NCI-H524 treated with DMSO at 0.1 percent for 48 hours (cell line): ENCODE results near the gene CLEC2D.
"Not testable (repeated sequence)": the region's sequence is repeated elsewhere in the genome, so short reads cannot be mapped to it uniquely, and the experiment has no call there.

ENCODE experiments used
- DNase-seq: peaks from one replicate; lab custom pipeline; 2025; lab: John Stamatoyannopoulos, UW

The CLEC2D gene, protein sequence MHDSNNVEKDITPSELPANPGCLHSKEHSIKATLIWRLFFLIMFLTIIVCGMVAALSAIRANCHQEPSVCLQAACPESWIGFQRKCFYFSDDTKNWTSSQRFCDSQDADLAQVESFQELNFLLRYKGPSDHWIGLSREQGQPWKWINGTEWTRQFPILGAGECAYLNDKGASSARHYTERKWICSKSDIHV

DNA sequence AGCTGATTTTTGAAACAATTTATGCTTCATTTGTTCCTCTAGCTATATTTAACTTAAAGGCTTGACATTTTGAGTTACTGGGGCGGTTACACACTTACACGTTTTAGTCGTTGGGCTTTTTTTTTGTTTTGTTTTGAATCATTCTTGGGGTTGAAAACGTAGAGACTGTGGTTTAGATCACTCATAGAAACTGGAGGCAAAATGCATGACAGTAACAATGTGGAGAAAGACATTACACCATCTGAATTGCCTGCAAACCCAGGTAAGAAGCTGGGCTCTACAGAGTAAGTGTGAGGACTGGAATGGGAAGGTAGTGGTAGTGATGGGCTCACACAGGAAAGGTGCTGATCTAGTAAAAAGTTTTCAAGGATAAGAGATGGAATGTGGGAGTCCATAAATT, at the start of gene CLEC2D:
CLEC2D (plus strand) TSS at position 180 of the 400 bp plus-strand sequence; CDS start at position 202, 22 bp downstream.
- no peak for DNase-seq

DNA sequence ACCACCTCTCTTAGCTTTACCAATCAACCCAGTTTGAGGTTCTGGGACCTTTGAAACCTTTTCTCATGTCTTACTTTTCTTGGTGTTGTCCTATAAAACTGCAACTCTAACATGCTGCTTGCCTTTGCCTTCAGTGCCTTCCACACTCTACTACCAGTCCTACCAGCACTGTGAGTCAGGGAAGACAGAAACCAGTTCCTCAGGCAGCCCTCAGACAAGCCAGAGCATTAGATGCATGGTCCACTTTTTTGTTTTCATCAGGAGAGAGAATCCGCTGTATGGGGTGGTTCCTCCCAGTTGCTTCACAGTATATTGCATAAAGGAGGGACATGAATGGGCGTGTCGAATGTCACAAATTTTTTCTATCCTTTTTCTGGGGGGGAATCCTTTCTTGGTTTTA, 44.5 kb upstream of the CLEC2D start:
- no peak for DNase-seq

DNA sequence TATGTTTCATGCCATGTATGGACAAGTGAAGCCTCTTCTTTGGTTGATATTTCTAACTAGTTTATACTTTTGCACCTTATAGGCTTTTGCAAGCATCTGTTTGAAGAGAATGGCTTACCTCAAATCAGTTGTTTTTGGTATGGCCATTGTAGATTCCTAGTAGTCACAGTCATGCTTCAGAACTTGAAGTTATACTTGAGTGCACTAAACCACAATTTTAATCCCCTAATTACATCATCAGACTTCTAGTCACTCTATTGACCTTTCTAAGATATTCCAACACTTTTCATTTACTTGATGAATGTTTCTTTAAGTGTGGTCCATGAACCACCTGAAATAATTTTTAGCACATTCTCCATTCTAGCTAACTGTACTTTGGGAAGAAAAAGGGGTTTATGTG, 43.2 kb upstream of the CLEC2D start:
- DNase-seq, result no peak

DNA sequence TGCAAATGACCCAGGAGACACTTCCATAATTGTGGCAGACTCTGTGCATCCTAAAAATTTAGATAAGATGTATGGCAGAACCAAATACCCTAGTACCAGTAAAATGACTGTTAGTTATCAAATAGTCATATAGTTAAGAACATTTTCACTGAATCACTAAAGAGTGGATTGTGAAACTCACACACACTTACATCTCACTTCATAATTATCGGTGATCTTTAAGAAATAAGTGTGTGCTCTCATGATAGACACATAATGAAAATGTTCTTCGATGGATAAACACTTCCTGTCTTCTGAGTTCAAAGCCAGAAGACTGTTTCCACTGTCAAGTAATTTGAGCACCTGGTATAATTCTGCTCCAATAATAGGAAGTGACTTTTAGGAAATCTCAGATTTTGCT, 42.7 kb upstream of the CLEC2D start:
- no peak for DNase-seq

DNA sequence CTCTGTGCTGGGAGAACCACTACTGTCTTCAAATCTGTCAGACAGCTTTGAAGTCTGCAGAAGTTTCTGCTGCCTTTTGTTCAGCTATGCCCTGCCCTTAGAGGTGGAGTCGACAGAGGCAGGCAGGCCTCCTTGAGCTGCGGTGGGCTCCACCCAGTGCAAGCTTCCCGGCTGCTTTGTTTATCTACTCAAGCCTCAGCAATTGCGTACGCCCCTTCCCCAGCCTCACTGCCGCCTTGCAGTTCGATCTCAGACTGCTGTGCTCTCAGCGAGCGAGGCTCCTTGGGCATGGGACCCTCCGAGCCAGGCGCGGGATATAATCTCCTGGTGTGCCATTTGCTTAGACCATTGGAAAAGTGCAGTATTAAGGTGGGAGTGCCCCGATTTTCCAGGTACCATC, 36.7 kb upstream of the CLEC2D start:
- DNase-seq, result no peak

DNA sequence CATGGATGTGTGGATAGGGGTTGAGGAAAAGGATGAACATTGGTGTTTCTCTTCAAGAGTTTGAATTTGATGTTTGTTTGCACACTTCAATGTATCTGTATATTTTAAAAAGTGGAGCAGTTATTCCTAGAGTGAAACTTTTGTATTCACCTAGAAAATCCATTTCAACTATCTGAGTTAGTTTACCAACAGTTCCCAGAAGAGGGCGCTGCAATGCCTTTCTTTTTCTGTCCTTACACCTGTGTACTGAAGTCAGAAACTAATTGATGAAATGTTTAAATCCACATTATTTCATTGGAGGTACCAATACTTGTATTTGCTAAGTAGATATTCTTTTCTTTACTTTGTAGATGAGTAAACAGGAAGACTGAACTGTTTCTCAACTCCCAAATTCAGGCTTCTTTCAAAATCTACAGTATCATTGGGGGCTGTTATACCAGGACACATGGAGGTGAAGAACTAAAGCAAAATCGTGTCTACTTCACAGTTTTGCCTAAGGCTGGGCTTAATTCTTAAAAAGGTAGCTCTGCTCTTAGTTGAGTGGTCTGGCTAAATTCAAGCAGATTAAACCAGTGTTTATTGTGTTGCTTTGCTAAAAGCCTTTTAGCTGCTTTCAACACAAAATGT, 35.2 kb upstream of the CLEC2D start:
- no peak for DNase-seq

DNA sequence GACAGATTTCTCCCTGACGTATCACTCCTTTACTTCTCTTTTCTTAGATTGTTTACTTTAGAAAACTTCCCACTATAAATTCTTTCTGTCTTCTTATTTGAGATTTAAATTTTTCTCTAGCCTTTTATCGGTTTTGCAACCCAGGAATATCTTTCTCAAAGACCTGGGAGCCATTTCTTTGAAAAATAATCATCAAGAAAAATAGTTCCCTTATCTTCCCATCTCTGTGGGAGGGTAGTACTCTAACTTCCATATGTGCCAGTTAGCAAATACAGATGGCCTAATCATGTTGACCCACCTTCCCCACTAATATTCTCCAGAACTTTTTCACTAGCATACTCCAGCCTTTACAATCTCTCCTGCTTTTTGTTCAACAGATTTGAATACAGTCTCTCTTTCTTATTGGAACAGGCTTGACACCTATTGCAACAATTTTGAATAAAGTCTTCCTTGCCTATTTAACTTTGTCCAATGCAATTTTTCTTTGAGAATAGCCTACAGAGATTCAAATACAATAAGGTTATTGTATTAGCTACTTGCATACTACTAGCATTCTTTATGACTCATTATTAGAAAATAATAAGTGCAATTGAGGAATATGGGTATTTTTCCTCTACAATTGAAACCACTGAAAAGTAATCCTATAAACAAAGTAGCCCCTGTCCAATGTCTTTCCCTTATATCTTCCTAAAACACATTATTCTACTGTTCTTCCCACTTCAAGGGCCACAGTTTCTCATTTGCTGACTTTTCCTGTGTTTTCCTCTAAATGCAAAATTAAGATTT, 34.4 kb upstream of the CLEC2D start:
- DNase-seq, result no peak

DNA sequence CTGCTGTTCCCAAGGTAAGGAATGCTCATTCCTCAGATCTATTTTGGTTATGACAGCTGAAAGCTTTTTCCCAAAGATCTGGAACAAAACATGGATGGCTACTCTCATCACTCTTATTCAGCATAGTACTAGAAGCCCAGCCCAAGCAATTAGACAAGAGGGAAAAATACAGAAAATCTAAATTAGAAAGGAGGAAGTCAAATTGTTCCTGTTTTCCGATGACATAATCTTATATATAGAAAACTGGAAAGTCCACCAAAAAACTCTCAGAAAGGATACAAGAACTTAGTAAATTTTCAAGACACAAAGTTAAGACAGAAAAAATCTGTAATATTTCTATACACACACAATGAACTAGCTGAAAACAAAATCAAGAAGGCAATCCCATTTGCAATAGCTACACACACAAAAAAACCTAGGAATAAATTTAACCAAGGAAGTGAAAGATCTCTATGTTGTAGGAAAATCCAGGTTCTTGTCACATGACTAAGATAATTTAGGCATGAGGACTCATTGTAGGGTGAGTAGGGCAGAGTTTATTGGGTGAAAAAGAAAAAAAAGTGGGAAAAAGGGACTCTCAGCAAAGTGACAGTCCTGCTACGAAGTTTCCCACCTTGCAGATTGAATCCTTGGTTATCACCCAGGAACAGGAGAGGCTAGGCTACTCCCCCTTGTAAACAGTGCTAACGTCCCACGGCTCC, 33.2 kb upstream of the CLEC2D start:
- no peak for DNase-seq

DNA sequence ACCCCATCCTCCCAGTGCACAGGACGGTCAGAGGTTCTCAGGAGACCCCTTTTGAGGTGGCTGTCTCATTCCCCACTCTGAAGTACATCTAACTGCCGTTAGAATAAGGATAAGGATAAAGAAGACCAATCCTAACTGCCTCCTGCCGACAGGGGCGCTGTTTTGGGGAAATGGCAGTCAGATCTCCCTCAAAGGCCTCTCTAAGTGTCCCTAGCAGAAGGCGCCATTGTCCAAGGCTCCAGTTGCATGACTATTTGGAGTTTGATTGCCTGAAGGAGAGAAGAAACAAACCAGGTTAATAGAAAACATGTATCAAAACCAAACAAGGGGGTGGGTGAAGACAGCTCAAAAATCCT, 32.7 kb upstream of the CLEC2D start:
- no peak for DNase-seq

DNA sequence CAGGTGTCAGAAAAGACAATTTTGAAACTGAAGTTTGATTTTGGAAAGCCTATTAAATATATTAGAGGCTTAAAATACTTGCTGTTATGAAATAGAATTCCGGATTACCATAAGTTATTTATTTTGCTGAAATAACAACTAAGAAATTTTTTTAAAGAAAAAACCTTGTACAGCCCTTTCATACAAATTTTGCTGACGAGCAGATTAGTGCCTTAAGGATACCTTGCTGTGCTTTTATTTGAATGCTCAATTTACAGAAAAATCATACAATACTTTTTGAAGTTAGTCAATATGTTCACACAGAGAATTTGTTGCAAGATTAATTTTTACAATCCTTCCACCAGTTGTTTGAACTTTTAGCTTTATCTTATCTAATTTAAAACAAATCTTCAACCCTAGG, 29.5 kb upstream of the CLEC2D start:
- DNase-seq, result no peak

DNA sequence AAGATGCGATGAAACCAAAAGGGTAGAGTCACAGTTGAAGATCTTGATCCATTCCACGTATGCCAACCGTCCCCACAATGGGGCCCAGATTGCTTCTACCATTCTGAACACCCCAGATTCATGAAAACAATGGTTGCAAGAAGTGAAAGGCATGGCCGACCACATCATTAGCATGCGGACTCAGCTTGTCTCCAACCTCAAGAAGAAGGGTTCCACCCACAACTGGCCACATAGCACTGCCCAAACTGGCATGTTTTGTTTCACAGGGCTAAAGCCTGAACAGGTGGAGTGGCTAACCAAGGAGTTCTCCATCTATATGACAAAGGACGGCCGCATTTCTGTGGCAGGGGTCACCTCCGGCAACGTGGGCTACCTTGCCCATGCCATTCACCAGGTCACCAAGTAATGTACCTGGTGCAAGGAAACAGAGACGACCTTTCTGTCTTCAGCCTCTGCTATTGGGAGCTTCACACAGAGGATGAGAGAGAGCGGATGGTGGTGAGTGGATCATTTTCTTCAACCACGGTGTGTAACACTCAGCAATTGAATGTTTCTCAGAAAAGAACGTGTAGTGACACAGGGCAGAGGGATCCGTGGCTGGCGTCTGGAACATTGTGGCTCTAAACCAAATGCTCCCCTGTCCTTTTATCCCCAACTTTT, 26.8 kb upstream of the CLEC2D start:
- no peak for DNase-seq

DNA sequence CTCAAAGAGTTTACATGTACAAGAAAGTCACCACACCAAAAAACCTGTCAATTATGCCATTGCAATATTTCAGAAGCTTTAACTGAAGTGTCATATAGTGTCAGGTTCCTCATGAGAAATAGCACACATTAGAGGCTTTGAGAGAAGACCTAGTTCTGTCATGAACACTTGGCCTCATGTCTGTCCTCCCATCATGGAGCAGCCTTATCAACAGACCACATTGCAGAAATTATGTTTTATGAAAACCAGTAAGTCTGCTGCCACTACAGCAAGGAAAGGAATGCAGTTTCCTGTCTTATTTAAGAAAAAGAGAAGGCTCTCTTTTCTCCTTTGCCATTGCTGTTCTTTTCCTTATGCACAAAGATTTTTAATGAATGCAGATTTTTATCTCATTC, 26.2 kb upstream of the CLEC2D start:
- no peak for DNase-seq

DNA sequence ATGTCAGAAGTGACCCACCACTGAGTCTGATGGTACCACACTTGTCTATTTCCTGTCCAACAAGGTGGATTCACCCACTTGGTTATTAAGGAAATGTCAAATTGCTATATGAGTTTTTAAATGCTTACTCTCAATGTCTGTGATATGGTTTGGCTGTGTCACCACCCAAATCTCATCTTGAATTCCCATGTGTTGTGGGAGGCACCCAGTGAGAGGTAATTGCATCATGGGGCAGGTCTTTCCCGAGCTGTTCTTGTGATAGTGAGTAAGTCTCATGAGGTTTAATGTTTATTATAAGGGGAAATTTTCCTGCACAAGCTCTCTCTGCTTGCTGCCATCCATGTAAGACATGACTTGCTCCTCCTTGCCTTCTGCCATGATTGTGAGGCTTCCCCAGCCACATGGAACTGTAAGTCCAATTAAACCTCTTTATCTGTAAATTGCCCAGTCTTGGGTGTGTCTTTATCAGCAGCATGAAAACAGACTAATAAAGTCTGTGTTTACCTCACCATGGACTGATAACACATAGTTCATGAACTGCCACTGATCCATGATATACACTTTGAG, 24.4 kb upstream of the CLEC2D start:
- not testable (repeated sequence) for DNase-seq

DNA sequence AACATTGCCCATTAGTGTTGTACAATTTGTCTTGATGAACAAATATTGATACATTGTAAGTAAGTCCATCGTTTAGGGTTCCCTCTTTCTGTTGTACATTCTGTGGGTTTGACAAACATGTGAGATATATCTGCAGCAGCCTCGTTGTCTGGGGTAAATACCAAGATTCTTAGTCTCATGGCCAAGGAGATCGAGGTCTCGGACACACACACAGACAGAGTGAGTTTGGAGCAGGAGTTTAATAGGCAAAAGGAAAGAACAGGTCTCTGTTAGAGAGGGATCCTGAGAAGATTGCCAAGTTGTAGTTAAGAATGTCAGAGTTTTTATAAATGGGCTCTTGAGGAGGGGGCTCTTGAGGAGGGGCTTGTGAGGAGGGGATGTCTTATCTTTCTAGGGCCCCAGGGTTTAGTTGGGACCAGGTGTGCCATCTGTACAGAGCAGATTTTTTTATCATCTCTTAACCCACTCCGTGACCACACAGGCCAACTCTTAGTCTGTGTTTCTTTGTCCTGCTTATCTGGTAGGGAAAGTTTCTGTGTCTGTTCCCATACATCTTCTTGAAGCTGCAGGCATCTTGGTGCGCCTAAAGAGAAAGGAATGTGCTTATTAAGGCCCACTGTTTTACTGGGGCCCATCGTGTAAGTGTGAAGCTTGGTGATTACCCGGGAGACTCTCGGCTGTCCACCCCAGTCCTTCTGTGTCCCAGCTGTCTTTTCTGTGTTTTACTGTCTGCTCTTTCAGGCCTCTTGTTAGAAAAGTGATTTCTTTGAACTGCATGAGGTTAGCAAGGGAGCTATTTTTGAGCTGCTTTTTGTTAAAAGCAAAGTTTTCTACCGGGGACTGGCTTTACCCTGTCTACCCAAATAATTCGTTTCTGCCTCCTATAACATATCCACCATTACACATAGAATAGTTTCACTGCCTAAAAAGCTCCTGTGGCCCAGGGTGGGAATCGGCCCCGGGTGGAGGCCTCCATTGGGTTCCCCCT, 22.4 kb upstream of the CLEC2D start:
- DNase-seq, result no peak

DNA sequence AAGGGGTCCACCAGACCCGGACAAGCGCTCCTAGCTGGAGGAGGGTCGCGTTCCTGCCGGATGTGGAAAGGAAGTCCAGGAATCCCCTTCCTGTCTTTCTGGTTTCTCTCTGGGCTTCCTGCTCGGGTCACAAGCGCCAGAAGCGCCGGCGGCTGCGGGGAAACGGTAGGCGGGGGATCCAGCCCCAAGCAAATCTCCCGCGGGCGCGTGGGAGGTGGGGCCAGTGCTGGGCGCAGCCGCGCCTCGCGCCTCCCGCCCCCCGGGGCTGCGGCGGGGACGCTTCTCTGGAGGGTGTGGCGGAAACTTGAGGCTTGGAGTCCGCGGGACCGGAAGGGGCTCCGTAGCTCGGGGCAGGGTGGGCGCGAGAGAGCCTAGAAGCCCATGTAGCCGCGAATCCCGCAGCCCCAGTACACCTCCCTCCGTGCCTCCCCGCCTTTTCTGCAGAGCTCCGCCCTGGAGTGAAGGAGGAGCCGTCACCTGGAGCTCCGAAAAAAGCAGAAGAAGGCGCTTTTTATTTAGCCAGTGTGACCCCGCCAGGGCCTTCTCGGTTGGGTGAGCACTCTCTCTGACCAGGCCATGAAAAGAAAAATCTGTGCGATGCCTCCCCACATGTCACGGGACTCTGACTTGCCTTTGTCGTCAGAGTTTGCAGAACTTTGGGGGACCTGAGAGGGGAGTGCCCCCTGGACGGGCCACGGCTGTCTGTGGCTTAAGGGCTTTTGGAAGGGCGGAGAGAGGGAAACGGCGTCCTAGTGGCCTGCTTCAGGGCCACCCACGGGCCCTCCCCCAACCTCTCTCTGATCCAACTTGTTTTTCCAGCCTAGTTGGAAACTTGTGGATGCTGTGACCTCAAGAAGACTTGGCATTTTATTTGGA, 21.4 kb upstream of the CLEC2D start:
- no peak for DNase-seq

DNA sequence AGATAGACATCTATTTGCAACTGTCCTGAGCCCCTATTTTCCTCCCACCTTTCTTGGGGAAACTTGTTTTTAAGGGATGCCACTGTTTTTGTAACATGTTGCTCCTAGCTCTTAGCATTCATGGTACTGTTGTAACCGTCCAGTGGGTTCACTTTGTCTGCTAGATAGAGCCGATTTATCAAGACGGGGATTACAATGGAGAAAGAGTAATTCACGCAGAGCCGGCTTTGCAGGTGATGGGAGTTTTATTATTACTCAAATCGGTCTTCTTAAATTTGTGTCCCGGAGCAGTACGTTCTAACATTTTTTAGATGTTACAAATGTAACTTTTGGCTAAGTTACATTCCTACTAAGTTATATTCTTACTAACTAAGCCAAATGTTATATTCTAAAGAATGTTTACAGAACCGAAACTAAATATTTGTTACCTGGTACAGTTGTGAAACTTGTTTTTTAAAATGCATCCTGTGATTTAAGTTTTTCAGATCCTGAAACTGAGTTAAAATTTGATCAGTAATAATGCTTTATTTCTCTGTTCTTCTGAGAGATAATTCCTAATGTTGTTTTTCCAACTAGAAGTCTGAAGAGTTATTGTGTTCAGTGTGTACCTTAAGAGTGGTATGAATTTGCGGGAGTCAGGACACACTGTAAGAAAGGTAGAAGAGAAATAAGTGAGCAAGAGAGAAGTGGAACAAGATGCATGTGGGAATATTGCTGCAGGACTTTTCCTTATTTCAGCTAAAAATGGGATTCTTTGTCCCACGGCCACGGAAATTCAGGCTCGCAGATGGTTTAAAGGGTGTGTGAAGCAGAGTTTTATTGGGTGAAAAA, 20.6 kb upstream of the CLEC2D start:
- no peak for DNase-seq

DNA sequence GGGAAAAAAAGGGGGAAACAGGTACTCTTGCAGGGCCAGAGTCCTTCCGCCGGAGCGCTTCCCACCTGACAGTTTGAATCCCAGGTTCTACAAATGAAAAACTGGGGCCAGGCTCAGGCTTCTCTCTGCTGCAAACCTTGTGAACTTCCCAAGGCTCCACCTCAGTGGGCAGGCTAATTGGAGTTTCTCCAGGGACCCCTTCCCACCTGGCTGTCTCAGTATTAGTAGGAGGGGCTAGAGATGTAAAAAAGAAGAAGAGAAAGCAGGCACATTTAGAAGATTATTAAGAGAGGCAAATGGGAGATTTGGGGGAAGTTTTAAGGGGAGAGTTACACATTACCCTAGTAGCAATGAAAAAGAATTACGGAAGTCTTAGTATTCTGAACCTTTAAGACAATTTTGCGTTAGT, 20.0 kb upstream of the CLEC2D start:
- DNase-seq, result no peak

DNA sequence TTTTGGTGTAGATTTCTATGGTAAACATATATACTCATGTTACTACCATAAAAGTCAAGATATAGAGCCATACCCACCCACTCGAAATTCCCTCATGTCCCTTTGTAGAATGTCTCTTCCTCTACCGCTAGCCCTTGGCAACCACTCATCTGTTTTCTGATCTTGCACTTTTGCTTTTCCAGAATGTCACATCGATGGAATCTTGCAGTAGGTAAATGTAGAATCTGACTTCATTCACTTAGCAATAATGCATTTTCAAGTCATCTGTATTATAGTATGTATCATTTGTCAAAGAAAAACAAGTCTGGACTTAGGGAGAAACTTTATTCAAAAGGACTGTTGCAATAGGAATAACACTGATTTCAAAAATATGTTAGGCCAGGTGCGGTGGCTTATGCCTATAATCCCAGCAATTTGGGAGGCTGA, 19.3 kb upstream of the CLEC2D start:
- no peak for DNase-seq

DNA sequence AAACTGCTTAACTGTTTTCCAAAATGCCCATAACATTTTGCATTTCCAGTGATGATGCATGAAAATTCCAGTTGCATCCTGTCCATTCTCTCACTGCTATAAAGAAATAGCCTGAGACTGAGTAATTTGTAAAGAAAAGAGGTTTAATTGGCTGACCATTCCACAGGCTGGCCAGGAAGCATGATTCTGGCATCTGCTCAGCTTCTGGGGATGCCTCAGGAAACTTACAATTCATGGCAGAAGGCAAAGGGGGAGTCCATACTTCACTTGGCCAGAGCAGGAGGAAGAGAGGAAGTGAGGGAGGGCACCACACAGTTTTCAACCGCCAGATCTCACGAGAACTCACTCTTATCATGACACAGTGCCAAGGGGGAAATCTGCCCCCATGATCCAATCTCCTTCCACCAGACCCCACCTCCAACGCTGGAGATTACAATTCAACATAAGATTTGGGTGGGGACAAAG, 18.2 kb upstream of the CLEC2D start:
- no peak for DNase-seq
